PC-9 (cell line): Measurements from ENCODE around the gene AHI1. TPM values are rescaled to one million over a fixed set of nuclear protein-coding genes. Genes with fewer than 3 reads are reported as not detected.
A peak's percentile ranks its signal among the peaks of the same experiment; 100 is the strongest.

Source experiments
- BruUV-seq: library from RNA; stranded (reverse); fragments of 400-500 nt; replicated peaks from 2 replicates; lab custom pipeline; 2021; lab: Mats Ljungman, UMichigan
- CTCF ChIA-PET: fragments of 300-600 bp; sonication (Branson Sonifier 250); formaldehyde crosslinking; loops from one replicate; lab custom pipeline; 2022; ENCODE audit warnings: antibody characterized with exemption; lab: Charles Lee
- POLR2A ChIA-PET: fragments of 300-600 bp; sonication (Branson Sonifier 250); formaldehyde crosslinking; loops from one replicate; lab custom pipeline; 2022; ENCODE audit warnings: antibody characterized with exemption; ENCODE audit not compliant: unreplicated experiment; lab: Charles Lee
- DNase-seq, 2 experiments: peaks; one replicate each; pipeline versions ENCODE4 v3.0.0 to v3.0.0-alpha.2; 2015 to 2022; ENCODE audit warnings: mixed read lengths in 1 of 2
- H2AFZ ChIP-seq: fragments of 200-600 bp; sonication (generic); 2 replicates; pipeline ENCODE4 v1.8.1; 2017; ENCODE audit warnings: antibody characterized with exemption
- H3F3A ChIP-seq: fragments of 200-600 bp; sonication (generic); 2 replicates; pipeline ENCODE4 v1.8.1; 2017; ENCODE audit warnings: antibody characterized with exemption, mild to moderate bottlenecking, low read depth; ENCODE audit not compliant: insufficient read depth
- H3K27ac ChIP-seq: fragments of 200-600 bp; sonication (generic); 2 replicates; pipeline ENCODE4 v1.6.1; 2016; ENCODE audit warnings: mixed run types
- H3K27me3 ChIP-seq: fragments of 200-600 bp; sonication (generic); 2 replicates; pipeline ENCODE4 v1.6.1; 2016; ENCODE audit warnings: low read depth, mixed run types; ENCODE audit not compliant: insufficient read depth
- H3K36me3 ChIP-seq: fragments of 200-600 bp; sonication (generic); 2 replicates; pipeline ENCODE4 v1.6.1; 2016; ENCODE audit warnings: low read depth, mixed run types
- H3K4me1 ChIP-seq: fragments of 200-600 bp; sonication (generic); replicated peaks from 2 replicates; pipeline ENCODE4 v1.6.1; 2016; ENCODE audit warnings: mixed run types; ENCODE audit not compliant: insufficient read depth
- H3K4me2 ChIP-seq: fragments of 200-600 bp; sonication (generic); 2 replicates; pipeline ENCODE4 v1.6.1; 2017; ENCODE audit warnings: mixed run types
- H3K4me3 ChIP-seq: fragments of 200-600 bp; sonication (generic); 2 replicates; pipeline ENCODE4 v1.6.1; 2016; ENCODE audit warnings: mixed run types
- H3K79me2 ChIP-seq: fragments of 200-600 bp; sonication (generic); 2 replicates; pipeline ENCODE4 v1.6.1; 2017; ENCODE audit warnings: low read depth, mixed run types
- H3K9me2 ChIP-seq: fragments of 200-600 bp; sonication (generic); 2 replicates; pipeline ENCODE4 v1.8.1; 2017; ENCODE audit warnings: mild to moderate bottlenecking; ENCODE audit not compliant: insufficient read depth
- H3K9me3 ChIP-seq: fragments of 200-600 bp; sonication (generic); 2 replicates; pipeline ENCODE4 v1.8.1; 2016; ENCODE audit warnings: low read depth; ENCODE audit not compliant: insufficient read depth
- H4K20me1 ChIP-seq: fragments of 200-600 bp; sonication (generic); 2 replicates; pipeline ENCODE4 v1.8.1; 2017; ENCODE audit not compliant: insufficient read depth
- CTCF ChIP-seq: fragments of 200-600 bp; sonication (generic); conservative IDR thresholded peaks from 2 replicates; pipeline ENCODE4 v1.6.1; 2017; ENCODE audit warnings: mixed run types, antibody characterized with exemption, mild to moderate bottlenecking, moderate library complexity
- EZH2 ChIP-seq: fragments of 200-600 bp; sonication (generic); IDR thresholded peaks from 2 replicates; pipeline ENCODE4 v1.8.0; 2017; ENCODE audit warnings: antibody characterized with exemption, low read depth
- intact Hi-C: fragments of 100-400 bp; cut with micrococcal nuclease; formaldehyde crosslinking; loops from one replicate; pipeline ENCODE4 v1.10.0; 2022; ENCODE audit not compliant: unreplicated experiment
- total RNA-seq: library from RNA; stranded (reverse); gene quantifications from 2 replicates; pipeline ENCODE4 v1.2.3, GENCODE V29; 2021

Gene AHI1
- total RNA-seq, 1 experiment from 2014 or later = 19.9 TPM

- H3K4me2 ChIP-seq = no peak overlapping the region
- DNase-seq = no peak
- H3K36me3 ChIP-seq = no peaks in the 10 kb centered on the region
- H3K79me2 ChIP-seq = no peaks in the 10 kb centered on the region
- ChIA-PET CTCF (no interaction called here), POLR2A (interaction anchor here (0.6 kb wide), 1 partner anchor 14 kb away, joined by 3 read pairs; no protein-coding TSS in a partner anchor)
- no TSS peak for BruUV-seq
- peaks cover 51% of the 10 kb centered on the region for H3K27me3 ChIP-seq
- H3K4me1 ChIP-seq = no peaks in the 10 kb centered on the region; the same call in 1 of the 2 replicates
- no peaks in the 10 kb centered on the region for H3F3A ChIP-seq
- H3K9me2 ChIP-seq = no peaks in the 10 kb centered on the region
- no peaks in the 10 kb centered on the region for H3K9me3 ChIP-seq
- intact Hi-C loops = no loop called here
- TF ChIP-seq EZH2 (no peak), CTCF (no peak)
- no peak overlapping the region for H3K4me3 ChIP-seq
- no peaks in the 10 kb centered on the region for H4K20me1 ChIP-seq
- no peak overlapping the region for H3K27ac ChIP-seq
- no peak overlapping the region for H2AFZ ChIP-seq
Observed at GRCh38 chr6:135244805-135245204, 252.7 kb downstream of the AHI1 start.

- Histone ChIP-seq H3F3A (no peaks in the 10 kb centered on the region), H3K4me3 (no peak overlapping the region), H3K27ac (no peak overlapping the region), H3K9me3 (no peaks in the 10 kb centered on the region), H2AFZ (no peak overlapping the region; the same call in 1 of the 2 replicates), H3K36me3 (no peaks in the 10 kb centered on the region), H3K4me2 (peak overlapping the region; percentile 7; the same call in 1 of the 2 replicates), H3K4me1 (no peaks in the 10 kb centered on the region; the same call in 1 of the 2 replicates), H3K79me2 (no peaks in the 10 kb centered on the region), H4K20me1 (no peaks in the 10 kb centered on the region), H3K27me3 (peaks cover 51% of the 10 kb centered on the region), H3K9me2 (no peaks in the 10 kb centered on the region)
- ChIA-PET CTCF (no interaction called here), POLR2A (no interaction called here)
- intact Hi-C loops = no loop called here
- peak in 1 of 2 experiments; percentile 76 for DNase-seq
- BruUV-seq = no TSS peak
- TF ChIP-seq CTCF (no peak), EZH2 (no peak)
Observed at GRCh38 chr6:135243871-135244796, 253.4 kb downstream of the AHI1 start.

GRCh38 chr6:135240711-135241110, 256.8 kb downstream of the AHI1 start:
- Histone ChIP-seq H3K79me2 (no peaks in the 10 kb centered on the region), H3K4me1 (no peaks in the 10 kb centered on the region; the same call in 1 of the 2 replicates), H3K27me3 (peaks cover 63% of the 10 kb centered on the region), H3F3A (no peaks in the 10 kb centered on the region), H3K4me3 (no peak overlapping the region), H3K36me3 (no peaks in the 10 kb centered on the region), H3K27ac (no peak overlapping the region), H3K9me2 (no peaks in the 10 kb centered on the region), H4K20me1 (no peaks in the 10 kb centered on the region), H3K9me3 (no peaks in the 10 kb centered on the region), H2AFZ (no peak overlapping the region), H3K4me2 (no peak overlapping the region)
- ChIA-PET POLR2A (no interaction called here), CTCF (no interaction called here)
- intact Hi-C loops = no loop called here
- TF ChIP-seq EZH2 (no peak), CTCF (no peak)
- BruUV-seq = no TSS peak
- DNase-seq = no peak
